Measurements from ENCODE around the gene AFF3. TPM values are rescaled to one million over a fixed set of nuclear protein-coding genes. Genes with fewer than 3 reads are reported as not detected.

Gene AFF3
- total and polyA plus RNA-seq, 2 experiments from 2014 or later, result 12.0 to 12.8 TPM

DNA sequence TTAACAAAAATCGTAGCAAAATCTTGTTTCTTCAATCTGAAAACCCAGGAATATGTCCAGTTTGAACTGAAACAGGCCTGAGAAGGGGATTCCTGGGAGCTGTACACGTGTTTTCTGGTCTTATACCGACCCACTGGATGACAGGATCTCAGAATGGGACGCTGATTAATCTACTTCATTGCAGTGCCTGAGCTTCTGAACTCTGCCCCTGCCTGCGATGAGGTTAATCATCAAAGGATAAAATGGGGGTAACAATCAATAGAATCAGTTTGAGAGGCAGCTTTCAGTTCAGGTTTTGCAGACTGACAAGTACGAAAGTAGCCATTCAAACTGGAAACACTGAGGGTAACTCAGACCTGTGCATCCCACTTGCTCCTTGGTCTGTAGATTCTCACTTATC lies 378.6 kb downstream of the AFF3 start:
- Histone ChIP-seq H3K27me3 (no peaks in the 10 kb centered on the region), H3K27ac (no peak overlapping the region), H3K4me3 (no peak overlapping the region), H3K36me3 (no peaks in the 10 kb centered on the region), H3K9me3 (ENCODE audit: low read depth) (no peaks in the 10 kb centered on the region), H3K4me1 (ENCODE audit: low read depth) (no peaks in the 10 kb centered on the region)
- no peak for DNase-seq (ENCODE audit: low read depth in 1 of 2, low spot score in 1 of 2)
- TF ChIP-seq, protein P1, sequence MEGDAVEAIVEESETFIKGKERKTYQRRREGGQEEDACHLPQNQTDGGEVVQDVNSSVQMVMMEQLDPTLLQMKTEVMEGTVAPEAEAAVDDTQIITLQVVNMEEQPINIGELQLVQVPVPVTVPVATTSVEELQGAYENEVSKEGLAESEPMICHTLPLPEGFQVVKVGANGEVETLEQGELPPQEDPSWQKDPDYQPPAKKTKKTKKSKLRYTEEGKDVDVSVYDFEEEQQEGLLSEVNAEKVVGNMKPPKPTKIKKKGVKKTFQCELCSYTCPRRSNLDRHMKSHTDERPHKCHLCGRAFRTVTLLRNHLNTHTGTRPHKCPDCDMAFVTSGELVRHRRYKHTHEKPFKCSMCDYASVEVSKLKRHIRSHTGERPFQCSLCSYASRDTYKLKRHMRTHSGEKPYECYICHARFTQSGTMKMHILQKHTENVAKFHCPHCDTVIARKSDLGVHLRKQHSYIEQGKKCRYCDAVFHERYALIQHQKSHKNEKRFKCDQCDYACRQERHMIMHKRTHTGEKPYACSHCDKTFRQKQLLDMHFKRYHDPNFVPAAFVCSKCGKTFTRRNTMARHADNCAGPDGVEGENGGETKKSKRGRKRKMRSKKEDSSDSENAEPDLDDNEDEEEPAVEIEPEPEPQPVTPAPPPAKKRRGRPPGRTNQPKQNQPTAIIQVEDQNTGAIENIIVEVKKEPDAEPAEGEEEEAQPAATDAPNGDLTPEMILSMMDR (IDR thresholded peaks at IDR 0.05; ENCODE audit: low read depth, low read length), result no peak

DNA sequence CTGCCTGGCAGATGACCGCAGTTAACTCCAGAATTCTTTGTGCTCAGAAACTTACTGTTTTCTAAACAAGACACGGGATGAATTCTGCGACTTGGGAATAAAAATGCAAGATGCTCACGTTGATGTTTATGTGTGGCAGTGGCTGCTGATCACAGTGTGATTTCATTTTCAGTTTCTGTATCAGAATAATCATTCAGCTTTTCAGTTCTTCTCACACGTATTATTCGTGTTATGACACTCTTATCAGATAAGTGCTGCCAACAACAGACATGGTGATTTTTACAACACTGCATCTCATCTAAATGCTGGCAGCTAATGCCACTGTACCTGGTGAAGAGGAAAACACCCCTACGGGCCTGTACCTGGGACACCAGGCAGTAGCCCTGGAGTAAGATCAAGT lies 379.7 kb downstream of the AFF3 start:
- TF ChIP-seq, protein P1 (IDR thresholded peaks at IDR 0.05; ENCODE audit: low read depth, low read length), result no peak
- no peaks in the 10 kb centered on the region for H3K27me3 ChIP-seq
- H3K9me3 ChIP-seq (ENCODE audit: low read depth), result no peaks in the 10 kb centered on the region
- H3K27ac ChIP-seq, result no peak overlapping the region
- DNase-seq (ENCODE audit: low read depth in 1 of 2, low spot score in 1 of 2), result no peak
- no peak overlapping the region for H3K4me3 ChIP-seq
- no peaks in the 10 kb centered on the region for H3K4me1 ChIP-seq (ENCODE audit: low read depth)
- H3K36me3 ChIP-seq, result no peaks in the 10 kb centered on the region

DNA sequence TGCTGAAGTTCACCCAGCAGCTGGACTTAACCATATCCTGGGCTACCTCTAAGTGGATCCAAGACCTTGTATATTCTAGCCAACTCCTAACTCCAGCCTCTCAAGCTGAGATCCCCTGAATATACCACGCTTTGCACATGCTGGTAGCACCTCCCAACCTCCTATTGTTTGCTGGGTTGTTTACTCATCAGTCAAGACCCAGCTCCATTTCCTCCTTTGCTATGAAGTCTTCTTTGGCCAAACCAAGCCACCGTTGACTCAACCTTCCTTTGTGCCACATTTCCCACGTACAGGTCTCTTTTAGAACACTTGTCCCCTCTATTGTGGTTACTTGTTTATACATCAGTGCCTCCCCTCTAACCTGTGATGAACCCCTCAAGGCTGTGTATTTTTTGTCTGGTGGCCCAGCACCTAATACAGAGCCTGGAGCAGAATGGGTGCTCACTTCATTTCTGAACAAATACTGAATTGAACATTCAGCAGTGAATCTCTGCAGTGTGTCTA lies 384.7 kb downstream of the AFF3 start:
- no peak overlapping the region for H3K4me3 ChIP-seq
- TF ChIP-seq, protein P1 (IDR thresholded peaks at IDR 0.05; ENCODE audit: low read depth, low read length), result no peak
- no peaks in the 10 kb centered on the region for H3K9me3 ChIP-seq (ENCODE audit: low read depth)
- H3K4me1 ChIP-seq (ENCODE audit: low read depth), result no peaks in the 10 kb centered on the region
- H3K36me3 ChIP-seq, result no peaks in the 10 kb centered on the region
- no peaks in the 10 kb centered on the region for H3K27me3 ChIP-seq
- DNase-seq (ENCODE audit: low read depth in 1 of 2, low spot score in 1 of 2), result no peak
- no peak overlapping the region for H3K27ac ChIP-seq

DNA sequence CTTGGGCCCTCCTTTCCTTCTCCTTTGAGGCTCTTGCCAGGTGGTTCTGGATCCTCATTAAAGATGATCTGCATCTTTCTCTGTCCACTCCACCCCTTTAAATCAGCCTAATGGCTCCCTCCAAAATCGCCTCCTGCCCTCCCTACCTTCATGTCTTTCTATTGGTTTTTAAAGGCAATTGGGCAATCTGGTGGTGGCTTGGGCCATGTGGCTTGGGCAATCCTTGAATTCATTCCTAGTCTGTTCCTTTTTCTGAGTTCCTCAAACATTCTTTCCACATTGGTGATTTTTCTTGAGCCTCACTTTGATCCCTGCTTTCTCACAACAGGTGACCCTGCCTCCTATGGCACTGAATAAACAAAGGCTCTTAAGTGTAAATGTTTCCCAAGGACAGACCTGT lies 386.3 kb downstream of the AFF3 start:
- H3K4me1 ChIP-seq (ENCODE audit: low read depth), result no peaks in the 10 kb centered on the region
- TF ChIP-seq, protein P1 (IDR thresholded peaks at IDR 0.05; ENCODE audit: low read depth, low read length), result no peak
- DNase-seq (ENCODE audit: low read depth in 1 of 2, low spot score in 1 of 2), result no peak

DNA sequence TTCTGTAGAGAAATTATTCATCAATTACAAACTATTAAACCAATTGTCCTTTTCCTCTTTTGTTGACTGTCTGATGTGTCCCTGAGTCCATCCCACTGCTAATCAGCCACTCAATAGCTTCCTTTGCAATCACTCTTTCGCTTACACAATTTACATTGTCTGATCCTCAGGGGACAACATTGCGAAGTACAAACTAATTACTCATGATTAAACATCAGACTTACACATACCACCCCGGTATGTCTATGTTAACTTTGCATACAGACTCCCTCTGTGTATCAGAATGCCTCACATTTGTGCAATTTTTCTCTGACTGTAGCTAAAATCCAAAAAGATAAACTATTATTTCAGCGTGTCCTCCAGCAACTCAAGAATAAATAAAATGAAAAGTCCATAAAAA lies 388.2 kb downstream of the AFF3 start:
- Histone ChIP-seq H3K27me3 (no peaks in the 10 kb centered on the region), H3K36me3 (no peaks in the 10 kb centered on the region), H3K4me1 (ENCODE audit: low read depth) (no peaks in the 10 kb centered on the region), H3K4me3 (no peak overlapping the region), H3K27ac (no peak overlapping the region), H3K9me3 (ENCODE audit: low read depth) (no peaks in the 10 kb centered on the region)
- DNase-seq (ENCODE audit: low read depth in 1 of 2, low spot score in 1 of 2), result peak in 1 of 2 donors; percentile 62
- TF ChIP-seq, protein P1 (IDR thresholded peaks at IDR 0.05; ENCODE audit: low read depth, low read length), result no peak

More for the DNA sequence above, 386.3 kb downstream of the AFF3 start:
- Histone ChIP-seq H3K27ac (no peak overlapping the region), H3K36me3 (no peaks in the 10 kb centered on the region), H3K4me3 (no peak overlapping the region), H3K27me3 (no peaks in the 10 kb centered on the region), H3K9me3 (ENCODE audit: low read depth) (no peaks in the 10 kb centered on the region)

DNA sequence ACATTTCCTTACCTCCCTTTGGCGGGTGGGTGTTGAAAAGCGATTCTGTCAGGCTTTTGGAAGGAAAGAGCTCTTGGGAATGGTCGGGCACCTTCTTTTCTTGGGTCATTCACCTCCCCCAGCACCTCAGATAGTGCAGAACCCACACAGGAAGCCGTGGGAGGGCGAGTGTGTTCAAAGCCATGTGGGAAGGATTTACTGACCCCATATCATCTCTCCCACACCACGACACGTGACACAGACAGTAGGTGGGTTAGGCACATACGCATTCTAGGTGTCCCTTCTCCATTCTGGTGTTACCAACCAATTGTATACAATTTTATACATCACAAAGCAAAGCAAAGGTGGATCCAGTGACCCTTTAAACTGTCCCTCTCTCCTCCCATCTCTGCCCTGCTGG lies 388.9 kb downstream of the AFF3 start:
- Histone ChIP-seq H3K9me3 (ENCODE audit: low read depth) (no peaks in the 10 kb centered on the region), H3K27me3 (no peaks in the 10 kb centered on the region), H3K27ac (no peak overlapping the region), H3K36me3 (no peaks in the 10 kb centered on the region), H3K4me1 (ENCODE audit: low read depth) (peaks cover 2% of the 10 kb centered on the region), H3K4me3 (no peak overlapping the region)
- TF ChIP-seq, protein P1 (IDR thresholded peaks at IDR 0.05; ENCODE audit: low read depth, low read length), result no peak
- DNase-seq (ENCODE audit: low read depth in 1 of 2, low spot score in 1 of 2), result no peak

Data from cardiac muscle cell (in vitro differentiated cells and primary cell).